Measurements from ENCODE around the gene DHX32.

The DHX32 gene

DNA sequence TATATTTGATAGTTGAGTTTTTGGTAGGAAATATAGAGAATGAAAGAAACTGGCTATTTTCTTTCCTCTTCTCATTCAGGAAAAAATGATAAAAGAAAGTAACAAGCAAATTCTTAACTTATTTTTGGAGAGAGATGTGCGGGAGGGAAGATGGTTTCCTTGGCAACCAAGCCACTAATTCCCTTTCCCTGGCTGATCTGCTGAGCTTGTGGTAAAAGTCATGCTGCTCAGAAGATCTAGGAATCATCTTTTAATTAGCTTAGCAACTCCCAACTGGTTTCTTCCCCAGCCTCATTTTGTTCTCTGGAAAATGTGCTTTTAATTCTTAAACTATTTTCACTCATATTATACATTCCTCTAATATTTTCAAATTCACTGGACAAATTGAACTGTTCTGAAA, 69.8 kb downstream of the DHX32 start:
- DNase-seq (ENCODE audit: low spot score) = no peak

DNA sequence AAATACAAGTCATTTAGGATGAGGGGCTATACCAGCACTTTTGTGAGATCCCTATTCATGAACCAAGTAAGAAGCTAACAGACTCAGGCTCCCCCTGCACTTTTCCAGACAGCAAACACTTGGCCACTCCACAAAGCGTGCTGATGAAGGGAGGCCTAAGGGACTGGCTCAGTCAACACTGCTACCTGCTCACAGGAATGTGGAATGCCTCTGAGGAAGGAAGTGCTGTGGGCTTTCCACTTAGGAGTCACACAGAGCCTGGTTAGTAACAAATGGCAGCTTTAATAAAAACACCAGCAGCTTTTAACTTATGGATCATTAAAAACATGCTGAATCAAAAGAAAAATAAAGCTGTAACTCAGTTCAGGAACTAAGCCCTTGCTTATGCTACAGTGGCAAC, 73.0 kb downstream of the DHX32 start:
- no peak for DNase-seq (ENCODE audit: low spot score)

DNA sequence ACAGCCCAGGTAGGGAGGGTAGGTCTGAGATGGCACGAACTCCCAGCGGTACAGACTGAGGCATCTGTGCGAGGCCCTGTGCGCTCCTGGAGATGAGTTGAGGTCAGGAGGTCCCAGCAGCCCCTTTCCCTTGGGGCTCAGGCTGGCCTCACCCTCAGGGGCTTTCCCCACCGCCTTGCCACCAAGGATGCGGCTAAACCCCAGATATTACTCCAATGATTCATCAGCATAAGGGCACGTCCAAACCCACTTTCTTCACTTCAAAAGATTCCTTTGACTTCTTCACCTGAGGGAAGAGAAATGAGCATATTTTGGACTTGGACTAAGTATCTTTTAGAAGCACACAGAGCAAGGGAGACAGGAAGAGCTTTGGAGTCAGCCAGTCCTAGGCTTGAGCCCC, 78.4 kb downstream of the DHX32 start:
- no peak for DNase-seq (ENCODE audit: low spot score)

DNA sequence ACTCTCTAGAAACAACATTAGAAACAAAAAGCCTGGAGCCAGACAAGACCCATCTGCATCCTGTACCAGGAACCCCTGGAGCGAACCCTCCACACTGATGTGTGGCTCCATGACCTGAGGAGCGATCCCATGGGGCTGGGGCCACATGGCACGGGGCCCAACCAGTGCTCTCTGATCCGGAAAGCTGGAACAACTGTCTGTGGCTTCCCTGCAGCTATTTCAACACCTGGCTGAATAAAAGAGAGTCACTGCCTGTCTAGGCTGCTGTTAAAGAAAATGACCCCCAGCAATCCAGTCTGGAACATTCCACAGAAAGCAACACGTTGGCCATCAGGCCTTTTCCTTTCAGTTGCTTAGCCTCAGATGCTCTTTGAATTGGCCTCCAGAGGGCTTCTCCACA, 79.0 kb downstream of the DHX32 start:
- DNase-seq (ENCODE audit: low spot score) = no peak

DNA sequence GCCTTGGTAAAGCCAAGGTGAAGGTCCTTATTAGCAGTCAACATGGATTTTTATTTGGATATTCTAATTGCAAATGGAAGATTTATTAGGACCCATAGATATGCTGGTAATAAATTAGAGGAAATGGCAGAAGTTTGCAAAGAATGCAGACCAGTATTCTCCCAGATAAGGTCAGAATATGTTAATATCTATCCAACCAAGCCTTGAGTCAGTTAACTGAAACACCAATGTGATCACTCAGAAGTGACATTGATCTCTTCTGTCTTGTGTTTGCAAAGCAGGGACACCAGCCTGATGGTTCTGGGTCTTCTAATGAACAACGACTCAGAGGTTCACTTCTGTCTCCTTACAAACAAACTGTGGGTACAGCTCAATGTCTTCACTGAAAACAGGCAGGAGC, 79.5 kb downstream of the DHX32 start:
- DNase-seq (ENCODE audit: low spot score) = no peak

DNA sequence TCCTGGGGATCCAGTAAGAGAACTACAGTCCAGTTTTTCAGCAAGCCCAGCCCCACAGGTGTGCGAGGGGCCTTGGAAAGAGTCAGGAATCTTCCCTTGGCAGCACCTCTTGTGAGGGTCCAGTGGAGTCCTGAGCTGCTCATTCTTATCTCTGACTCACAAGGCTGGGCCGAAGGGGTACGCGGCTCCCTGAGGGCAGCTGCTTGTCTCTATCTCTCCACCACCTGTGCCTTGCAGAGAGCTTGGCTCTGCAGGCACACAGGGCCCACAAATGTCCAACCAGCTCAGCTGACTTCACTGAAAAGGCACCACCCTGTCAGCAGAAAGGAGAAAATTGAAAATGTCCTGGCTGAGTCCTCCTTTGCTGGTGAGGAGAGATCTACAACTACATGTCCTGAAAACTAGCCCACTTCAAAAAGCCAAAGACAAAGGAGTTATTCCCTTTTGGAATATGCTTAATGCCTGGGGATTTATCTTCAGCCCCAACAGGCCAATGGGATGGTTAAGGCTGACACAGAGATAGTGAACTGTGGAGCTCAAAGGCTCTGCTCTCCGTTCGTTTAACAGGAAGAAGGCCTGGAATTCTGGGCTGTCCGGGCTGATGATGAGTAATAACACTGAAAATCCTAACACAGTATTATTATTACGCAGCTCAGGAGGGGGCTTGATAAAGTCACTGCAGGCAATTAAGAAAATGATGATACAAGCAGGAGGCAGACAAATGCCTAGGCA, 81.5 kb downstream of the DHX32 start:
- DNase-seq (ENCODE audit: low spot score) = no peak

DNA sequence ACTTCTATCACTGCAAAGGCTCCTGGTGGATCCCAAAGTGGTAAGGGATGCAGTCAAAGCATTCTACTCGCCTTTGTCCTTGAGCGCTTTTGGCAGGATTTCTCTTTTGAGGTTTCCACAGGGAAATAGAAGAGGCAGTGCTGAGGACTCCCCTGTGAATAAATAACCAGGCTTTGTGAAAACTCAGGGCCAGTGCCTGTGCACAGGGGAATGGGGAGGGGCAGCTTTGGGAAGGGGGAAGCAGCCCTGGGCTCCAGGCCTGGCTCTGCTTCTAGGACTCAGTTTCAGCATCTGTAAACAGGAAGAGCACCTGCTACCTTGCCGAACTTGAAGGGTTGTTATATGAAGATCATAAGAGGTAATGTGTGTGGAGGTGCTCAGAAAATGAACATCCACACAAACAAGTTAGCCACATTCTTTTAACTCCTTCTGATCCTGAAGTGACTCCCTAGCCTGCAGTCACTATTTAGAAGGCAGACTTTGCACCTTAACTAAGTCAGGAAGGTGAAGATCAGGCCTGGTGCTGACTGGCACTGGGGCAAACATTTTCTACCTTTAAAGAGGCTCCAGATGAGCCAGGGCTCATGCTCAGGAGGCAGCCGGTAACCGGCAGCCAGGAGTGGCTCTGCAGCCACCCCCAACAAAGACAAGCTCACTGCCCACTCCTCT, 83.0 kb downstream of the DHX32 start:
- DNase-seq (ENCODE audit: low spot score) = no peak

DNA sequence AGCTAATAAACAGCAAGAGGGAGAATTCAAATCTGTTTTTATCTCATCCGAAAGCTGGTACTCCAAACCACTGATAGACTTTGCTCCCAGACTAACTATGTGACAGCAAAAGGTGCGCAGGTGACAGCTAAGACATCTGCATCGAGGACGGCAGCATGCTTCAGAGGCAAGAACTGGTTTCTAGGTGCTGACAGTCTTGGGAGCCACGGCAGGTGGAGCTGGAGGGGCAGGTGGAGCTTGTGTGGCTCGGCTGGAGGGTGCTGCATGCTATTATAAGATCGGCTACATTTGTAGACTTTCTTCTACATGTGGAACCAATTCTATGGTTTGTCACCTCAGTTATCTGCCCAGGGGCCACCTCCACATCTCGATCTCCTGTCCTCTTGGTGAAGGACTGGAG, 83.7 kb downstream of the DHX32 start:
- DNase-seq (ENCODE audit: low spot score) = no peak

DNA sequence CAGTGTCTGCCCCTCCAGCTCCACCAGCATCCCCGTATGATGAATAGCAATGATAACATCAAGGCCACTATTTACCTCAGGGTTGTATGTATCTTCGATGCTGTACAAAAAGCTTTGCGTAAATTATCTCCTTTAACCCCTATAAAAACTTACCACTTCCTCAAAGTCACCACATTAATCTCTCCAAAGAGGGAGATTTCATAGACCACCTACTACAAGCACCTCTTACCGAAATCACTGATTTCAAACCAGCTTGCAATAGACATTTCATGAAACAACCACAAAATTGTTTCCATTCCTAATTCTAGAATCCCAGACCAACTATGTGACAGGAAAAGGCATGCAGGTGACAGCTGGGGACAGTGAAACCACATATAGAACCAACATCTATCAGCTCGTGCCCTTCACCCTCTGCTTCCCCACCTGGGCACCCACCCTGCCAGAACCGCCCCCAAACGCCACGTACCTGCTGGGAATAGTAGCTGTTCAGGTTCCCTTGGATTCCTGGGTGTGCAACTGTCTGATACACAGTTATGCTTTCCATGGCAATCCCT, 85.4 kb downstream of the DHX32 start:
- no peak for DNase-seq (ENCODE audit: low spot score)

DNA sequence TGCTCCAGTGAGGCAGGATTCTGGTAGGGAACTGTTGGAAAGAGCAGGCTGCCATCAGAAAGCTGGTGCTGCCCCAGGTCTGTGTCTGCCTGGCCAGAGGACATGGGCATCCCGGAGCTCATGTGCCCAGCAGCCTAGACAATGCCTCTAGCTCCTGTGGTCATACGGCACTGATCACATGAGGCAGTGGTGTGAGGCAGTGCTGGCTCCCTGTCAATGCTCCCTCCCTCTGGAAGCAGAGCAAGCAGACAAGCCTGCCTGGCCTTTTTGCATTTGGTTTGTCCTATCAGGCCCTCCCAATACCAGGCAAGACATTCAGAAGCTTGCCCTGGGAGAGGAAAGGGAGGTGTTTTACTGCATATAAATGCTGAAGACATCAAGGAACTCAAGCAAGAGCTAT, 86.0 kb downstream of the DHX32 start:
- DNase-seq (ENCODE audit: low spot score) = no peak

DNA sequence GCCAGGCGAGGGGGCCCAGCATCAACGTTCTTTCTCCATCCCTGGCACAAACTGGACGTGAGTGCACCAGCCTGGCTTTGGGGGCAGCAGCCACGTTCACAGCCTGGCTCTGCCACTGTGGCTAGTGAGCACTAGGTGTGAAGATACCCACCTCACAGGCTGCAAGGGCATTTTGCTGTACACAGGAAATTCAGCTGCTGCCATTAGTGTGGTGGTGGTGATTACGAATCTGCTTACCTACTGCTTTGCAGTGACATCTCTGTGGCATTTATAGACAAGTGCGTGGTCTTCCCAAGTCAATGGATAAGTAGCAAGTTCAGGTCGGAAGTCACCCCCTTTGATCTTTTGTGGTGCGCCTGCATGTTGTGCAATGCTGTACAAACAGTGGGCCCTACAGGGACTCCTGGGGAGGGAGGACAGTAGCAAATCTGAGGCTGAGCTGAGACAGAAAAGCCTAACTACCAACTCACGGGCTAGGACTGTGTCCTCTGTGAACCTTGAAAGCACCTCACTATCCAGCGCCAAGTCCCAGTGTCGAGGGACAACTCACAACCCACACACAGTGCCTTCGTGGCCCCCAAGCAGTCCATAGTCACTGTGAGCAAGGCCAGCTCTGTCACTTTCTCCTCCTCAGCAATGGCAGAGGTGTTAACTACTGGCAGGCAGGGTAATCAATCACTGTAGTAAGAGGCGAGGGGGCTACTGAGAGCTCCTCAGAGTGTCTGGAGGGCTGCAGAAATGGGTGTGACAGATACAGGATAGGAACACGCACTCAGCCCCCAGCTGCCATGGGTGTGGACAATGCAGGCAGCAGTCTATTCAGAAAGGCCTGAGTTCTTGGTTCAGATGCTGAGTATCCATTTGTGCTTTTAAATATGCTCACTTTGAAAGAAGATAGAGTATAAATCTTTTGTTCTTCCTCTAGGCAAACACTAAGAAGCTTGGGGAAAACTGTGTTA, 88.5 kb downstream of the DHX32 start:
- no peak for DNase-seq (ENCODE audit: low spot score)

DNA sequence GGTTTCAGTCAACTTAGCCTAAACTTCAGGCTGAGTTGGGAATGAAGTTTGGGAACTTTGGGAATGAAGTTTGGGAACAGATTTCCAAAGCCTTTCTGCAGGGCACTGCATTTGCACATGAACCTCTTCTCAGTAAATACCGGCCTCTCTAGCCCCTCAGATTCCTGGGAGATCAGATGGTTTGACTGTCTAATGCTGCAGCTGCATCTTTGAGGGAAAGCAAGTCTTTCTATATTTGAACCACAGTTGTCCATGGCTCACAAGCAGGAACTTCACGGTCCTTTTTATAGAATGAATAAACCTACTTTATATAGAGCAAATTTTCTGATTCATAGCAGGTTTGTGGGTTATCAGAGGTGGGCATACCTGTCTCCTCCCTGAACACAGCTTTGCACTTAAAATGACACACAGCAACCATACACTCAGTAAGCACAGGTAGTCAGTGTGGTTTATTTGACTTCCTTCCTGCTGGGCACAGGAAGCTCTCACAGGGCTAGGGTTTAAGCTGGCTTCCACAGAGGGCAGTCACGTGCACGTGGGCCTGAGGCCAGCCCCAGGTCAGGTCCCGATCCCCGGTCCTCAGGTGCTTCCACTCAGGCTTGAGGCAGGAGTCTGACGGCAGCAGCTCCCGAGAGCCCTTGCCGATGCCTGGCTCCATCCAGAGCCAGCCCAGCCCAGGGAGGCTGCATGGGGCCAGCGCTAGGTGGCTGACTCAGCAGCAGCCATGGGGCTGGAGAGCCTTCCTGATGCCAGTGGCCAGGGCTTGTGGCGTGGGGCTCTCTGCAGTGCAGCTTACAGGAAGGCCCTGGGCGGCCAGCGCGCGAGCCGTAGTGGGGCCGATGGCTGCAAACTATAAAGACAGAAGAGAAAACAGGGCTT, 92.7 kb downstream of the DHX32 start:
- no peak for DNase-seq (ENCODE audit: low spot score)

Data from iPS-NIHi11 (cell line).